ENCODE measurements around the gene NAA60. TPM values are rescaled to one million over a fixed set of nuclear protein-coding genes. Genes with fewer than 3 reads are reported as not detected.

Gene NAA60
- total RNA-seq, 1 experiment from 2014 or later: 57.5 TPM

DNA sequence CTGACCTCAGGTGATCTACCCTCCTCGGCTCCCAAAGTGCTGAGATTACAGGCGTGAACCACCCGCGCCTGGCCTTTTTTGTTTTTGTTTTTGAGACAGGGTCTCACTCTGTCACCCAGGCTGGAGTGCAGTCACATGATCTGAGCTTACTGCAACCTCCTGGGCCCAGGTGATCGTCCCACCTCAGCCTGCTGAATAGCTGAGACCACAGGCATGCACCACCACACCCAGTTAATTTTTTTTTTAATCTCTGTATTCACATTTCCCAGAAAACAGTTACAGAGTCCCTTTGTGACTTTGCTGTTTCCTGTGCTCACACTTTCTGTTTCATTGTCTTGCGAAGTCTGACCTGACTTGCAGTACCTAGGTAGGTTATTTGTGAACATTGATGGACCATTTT is 60.0 kb downstream of the NAA60 start:
- peaks cover 15% of the 10 kb centered on the region for H3K79me2 ChIP-seq (ENCODE audit: low read depth)
- no peaks in the 10 kb centered on the region for H3K9me2 ChIP-seq (ENCODE audit: insufficient read depth)
- H3K4me1 ChIP-seq (replicated peaks; ENCODE audit: insufficient read depth): peaks cover 20% of the 10 kb centered on the region
- ChIA-PET CTCF (no interaction called here), POLR2A (ENCODE audit: unreplicated experiment) (no interaction called here)
- peak; percentile 54 to 82 for DNase-seq
- no peaks in the 10 kb centered on the region for H3K27me3 ChIP-seq (ENCODE audit: insufficient read depth, low read depth)
- H4K20me1 ChIP-seq (ENCODE audit: insufficient read depth): no peaks in the 10 kb centered on the region
- TF ChIP-seq EZH2 (IDR thresholded peaks at IDR 0.05; ENCODE audit: low read depth): no peak
- TF ChIP-seq, protein P1, sequence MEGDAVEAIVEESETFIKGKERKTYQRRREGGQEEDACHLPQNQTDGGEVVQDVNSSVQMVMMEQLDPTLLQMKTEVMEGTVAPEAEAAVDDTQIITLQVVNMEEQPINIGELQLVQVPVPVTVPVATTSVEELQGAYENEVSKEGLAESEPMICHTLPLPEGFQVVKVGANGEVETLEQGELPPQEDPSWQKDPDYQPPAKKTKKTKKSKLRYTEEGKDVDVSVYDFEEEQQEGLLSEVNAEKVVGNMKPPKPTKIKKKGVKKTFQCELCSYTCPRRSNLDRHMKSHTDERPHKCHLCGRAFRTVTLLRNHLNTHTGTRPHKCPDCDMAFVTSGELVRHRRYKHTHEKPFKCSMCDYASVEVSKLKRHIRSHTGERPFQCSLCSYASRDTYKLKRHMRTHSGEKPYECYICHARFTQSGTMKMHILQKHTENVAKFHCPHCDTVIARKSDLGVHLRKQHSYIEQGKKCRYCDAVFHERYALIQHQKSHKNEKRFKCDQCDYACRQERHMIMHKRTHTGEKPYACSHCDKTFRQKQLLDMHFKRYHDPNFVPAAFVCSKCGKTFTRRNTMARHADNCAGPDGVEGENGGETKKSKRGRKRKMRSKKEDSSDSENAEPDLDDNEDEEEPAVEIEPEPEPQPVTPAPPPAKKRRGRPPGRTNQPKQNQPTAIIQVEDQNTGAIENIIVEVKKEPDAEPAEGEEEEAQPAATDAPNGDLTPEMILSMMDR (conservative IDR thresholded peaks at IDR 0.05): no peak
- H3K27ac ChIP-seq: peak overlapping the region; percentile 22; the same call in 1 of the 2 replicates
- H3K4me2 ChIP-seq: no peak overlapping the region
- intact Hi-C loops (cut with micrococcal nuclease; ENCODE audit: unreplicated experiment): loop anchor here (5.0 to 10.0 kb wide), 3 partner anchors 101 to 319 kb away; partner anchors contain the start of genes OR1F1, ZNF174 and ZSCAN32
- H3F3A ChIP-seq (ENCODE audit: insufficient read depth, low read depth): peaks cover 3% of the 10 kb centered on the region
- H3K36me3 ChIP-seq (ENCODE audit: low read depth): peaks cover 13% of the 10 kb centered on the region; the same call in 1 of the 2 replicates
- no peaks in the 10 kb centered on the region for H3K9me3 ChIP-seq (ENCODE audit: insufficient read depth, low read depth)
- no peak overlapping the region for H3K4me3 ChIP-seq
- BruUV-seq (replicated peaks): no TSS peak
- no peak overlapping the region for H2AFZ ChIP-seq

DNA sequence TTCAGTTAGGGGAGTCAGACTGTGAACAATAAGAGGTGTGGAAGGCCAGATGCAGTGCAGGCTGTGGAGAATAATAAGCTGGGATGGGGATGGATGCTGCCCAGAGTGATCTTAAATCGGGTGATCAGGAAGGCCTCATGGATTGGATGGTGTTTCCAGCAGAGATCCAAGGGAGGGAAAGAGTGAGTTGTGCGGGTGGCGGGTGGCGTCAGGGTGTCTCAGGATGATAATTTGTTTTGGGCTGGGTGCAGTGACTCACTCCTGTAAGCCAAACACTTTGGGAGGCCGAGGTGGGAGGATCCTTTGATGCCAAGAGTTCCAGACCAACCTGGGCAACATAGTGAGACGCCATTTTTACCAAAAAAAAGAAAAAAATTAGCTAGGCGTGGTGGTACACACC is 65.3 kb downstream of the NAA60 start:
- TF ChIP-seq, protein P1 (conservative IDR thresholded peaks at IDR 0.05): no peak
- no peak for TF ChIP-seq EZH2 (IDR thresholded peaks at IDR 0.05; ENCODE audit: low read depth)
- Histone ChIP-seq H3K36me3 (ENCODE audit: low read depth) (peaks cover 19% of the 10 kb centered on the region; the same call in 1 of the 2 replicates), H3K4me2 (no peak overlapping the region), H2AFZ (no peak overlapping the region), H3K79me2 (ENCODE audit: low read depth) (no peaks in the 10 kb centered on the region), H3K4me1 (replicated peaks; ENCODE audit: insufficient read depth) (peaks cover 18% of the 10 kb centered on the region), H3K9me3 (ENCODE audit: insufficient read depth, low read depth) (no peaks in the 10 kb centered on the region), H3K27ac (no peak overlapping the region), H3K27me3 (ENCODE audit: insufficient read depth, low read depth) (no peaks in the 10 kb centered on the region), H3K9me2 (ENCODE audit: insufficient read depth) (no peaks in the 10 kb centered on the region), H3F3A (ENCODE audit: insufficient read depth, low read depth) (peaks cover 15% of the 10 kb centered on the region), H3K4me3 (no peak overlapping the region), H4K20me1 (ENCODE audit: insufficient read depth) (peaks cover 9% of the 10 kb centered on the region; the same call in 1 of the 2 replicates)
- intact Hi-C loops (cut with micrococcal nuclease; ENCODE audit: unreplicated experiment): loop anchor here (2.0 to 10.0 kb wide), 2 partner anchors 50 to 324 kb away; partner anchors contain the start of gene OR1F1
- ChIA-PET POLR2A (ENCODE audit: unreplicated experiment) (interaction anchor here (0.7 kb wide), 1 partner anchor 94 kb away, joined by 4 read pairs; no protein-coding TSS in a partner anchor), CTCF (no interaction called here)
- DNase-seq: no peak
- no TSS peak for BruUV-seq (replicated peaks)

DNA sequence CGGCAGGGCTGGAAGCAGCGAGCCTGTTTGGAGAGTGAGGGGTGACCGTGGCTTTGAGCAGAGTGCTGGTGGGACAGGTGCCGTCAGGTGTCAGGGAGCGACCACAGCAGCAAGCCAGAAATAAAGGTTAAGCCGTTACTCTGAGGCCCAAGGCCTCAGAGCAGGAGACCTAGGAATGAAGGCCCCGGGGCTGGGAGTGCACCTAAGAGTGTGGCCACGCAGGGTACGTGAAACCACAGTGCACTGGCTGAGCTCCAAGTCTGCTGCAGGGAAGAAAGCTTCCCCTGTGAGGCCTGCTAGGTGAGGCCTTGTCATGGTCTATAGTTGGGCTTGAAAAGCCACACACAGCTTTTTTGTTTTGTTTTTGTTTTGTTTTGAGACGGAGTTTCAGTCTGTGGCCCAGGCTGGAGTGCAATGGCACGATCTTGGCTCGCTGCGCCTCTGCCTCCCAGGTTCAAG is 66.0 kb downstream of the NAA60 start:
- intact Hi-C loops (cut with micrococcal nuclease; ENCODE audit: unreplicated experiment): loop anchor here (2.0 to 10.0 kb wide), 2 partner anchors 51 to 325 kb away; partner anchors contain the start of gene OR1F1
- no peak for TF ChIP-seq EZH2 (IDR thresholded peaks at IDR 0.05; ENCODE audit: low read depth)
- TF ChIP-seq, protein P1 (conservative IDR thresholded peaks at IDR 0.05): no peak
- CTCF ChIA-PET: interaction anchor here (0.7 kb wide), 1 partner anchor 19 kb away, joined by 4 read pairs; no protein-coding TSS in a partner anchor
- POLR2A ChIA-PET (ENCODE audit: unreplicated experiment): interaction anchor here (0.6 to 0.8 kb wide), 4 partner anchors 66 to 780 kb away, joined by 4 to 11 read pairs (median 6); partner anchors contain the start of genes NAA60 and ZNF597
- Histone ChIP-seq H3K4me3 (no peak overlapping the region), H3K36me3 (ENCODE audit: low read depth) (peaks cover 19% of the 10 kb centered on the region; the same call in 1 of the 2 replicates), H3K4me2 (no peak overlapping the region), H3K4me1 (replicated peaks; ENCODE audit: insufficient read depth) (peaks cover 23% of the 10 kb centered on the region), H3K9me2 (ENCODE audit: insufficient read depth) (no peaks in the 10 kb centered on the region), H3K79me2 (ENCODE audit: low read depth) (no peaks in the 10 kb centered on the region), H4K20me1 (ENCODE audit: insufficient read depth) (peaks cover 16% of the 10 kb centered on the region; the same call in 1 of the 2 replicates), H3F3A (ENCODE audit: insufficient read depth, low read depth) (peaks cover 23% of the 10 kb centered on the region), H3K9me3 (ENCODE audit: insufficient read depth, low read depth) (no peaks in the 10 kb centered on the region), H3K27me3 (ENCODE audit: insufficient read depth, low read depth) (no peaks in the 10 kb centered on the region), H3K27ac (0 out of 2 replicates have a peak overlapping the region, but pooled peaks have one; percentile 3), H2AFZ (no peak overlapping the region)
- peak; percentile 89 to 96 for DNase-seq
- BruUV-seq (replicated peaks): no TSS peak

All from PC-9 (cell line).